ENCODE measurements around the gene TUBA3E.
"Not testable (repeated sequence)": the region's sequence is repeated elsewhere in the genome, so short reads cannot be mapped to it uniquely, and the experiment has no call there.

DNA sequence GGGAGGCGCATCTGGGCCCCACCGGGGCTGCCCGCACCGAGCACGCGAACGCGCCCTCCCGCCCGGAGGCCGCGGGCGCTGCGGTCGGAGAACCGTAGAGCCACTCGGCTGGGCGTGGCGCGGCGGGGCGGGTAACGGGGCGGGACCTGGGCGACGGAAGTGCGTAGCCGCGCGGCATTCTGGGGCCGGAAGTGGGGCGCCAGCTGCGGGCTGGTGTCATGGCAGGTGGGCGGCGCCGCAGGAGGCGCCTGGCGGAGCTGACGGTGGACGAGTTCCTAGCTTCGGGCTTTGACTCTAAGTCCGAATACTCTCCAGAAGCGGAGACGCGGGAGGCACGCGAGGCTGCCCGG lies 30.9 kb upstream of the TUBA3E start:
- TF ChIP-seq, protein P1, sequence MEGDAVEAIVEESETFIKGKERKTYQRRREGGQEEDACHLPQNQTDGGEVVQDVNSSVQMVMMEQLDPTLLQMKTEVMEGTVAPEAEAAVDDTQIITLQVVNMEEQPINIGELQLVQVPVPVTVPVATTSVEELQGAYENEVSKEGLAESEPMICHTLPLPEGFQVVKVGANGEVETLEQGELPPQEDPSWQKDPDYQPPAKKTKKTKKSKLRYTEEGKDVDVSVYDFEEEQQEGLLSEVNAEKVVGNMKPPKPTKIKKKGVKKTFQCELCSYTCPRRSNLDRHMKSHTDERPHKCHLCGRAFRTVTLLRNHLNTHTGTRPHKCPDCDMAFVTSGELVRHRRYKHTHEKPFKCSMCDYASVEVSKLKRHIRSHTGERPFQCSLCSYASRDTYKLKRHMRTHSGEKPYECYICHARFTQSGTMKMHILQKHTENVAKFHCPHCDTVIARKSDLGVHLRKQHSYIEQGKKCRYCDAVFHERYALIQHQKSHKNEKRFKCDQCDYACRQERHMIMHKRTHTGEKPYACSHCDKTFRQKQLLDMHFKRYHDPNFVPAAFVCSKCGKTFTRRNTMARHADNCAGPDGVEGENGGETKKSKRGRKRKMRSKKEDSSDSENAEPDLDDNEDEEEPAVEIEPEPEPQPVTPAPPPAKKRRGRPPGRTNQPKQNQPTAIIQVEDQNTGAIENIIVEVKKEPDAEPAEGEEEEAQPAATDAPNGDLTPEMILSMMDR (optimal IDR thresholded peaks at IDR 0.05 in 1 of 3, IDR thresholded peaks at IDR 0.05 in 1 of 3, conservative IDR thresholded peaks at IDR 0.05 in 1 of 3; ENCODE audit: extremely low read depth in 1 of 3, insufficient read depth in 2 of 3, low read length in 3 of 3): not testable (repeated sequence)
- TF ChIP-seq EZH2 (IDR thresholded peaks at IDR 0.05; ENCODE audit: low read length): not testable (repeated sequence)

All from keratinocyte (primary cell).